Osteocyte (in vitro differentiated cells): ENCODE results near the gene KLHL26. TPM values are rescaled to one million over a fixed set of nuclear protein-coding genes. Genes with fewer than 3 reads are reported as not detected.

Experiments
- DNase-seq: peaks from one replicate; pipeline ENCODE4 v3.0.0; 2021; ENCODE audit warnings: mixed read lengths; ENCODE audit not compliant: unreplicated experiment; ENCODE audit errors: extremely low spot score
- H3K27ac Mint-ChIP-seq: one replicate; pipeline ENCODE4 v1.8.0; 2021; ENCODE audit warnings: mild to moderate bottlenecking, mixed read lengths; ENCODE audit not compliant: unreplicated experiment
- H3K27me3 Mint-ChIP-seq: one replicate; pipeline ENCODE4 v1.8.0; 2021; ENCODE audit warnings: mixed read lengths; ENCODE audit not compliant: unreplicated experiment
- H3K36me3 Mint-ChIP-seq: one replicate; pipeline ENCODE4 v1.8.0; 2021; ENCODE audit warnings: mixed read lengths; ENCODE audit not compliant: unreplicated experiment
- H3K4me1 Mint-ChIP-seq: one replicate; pipeline ENCODE4 v1.8.0; 2021; ENCODE audit warnings: mixed read lengths; ENCODE audit not compliant: unreplicated experiment
- H3K4me3 Mint-ChIP-seq: one replicate; pipeline ENCODE4 v1.8.0; 2021; ENCODE audit warnings: mild to moderate bottlenecking, moderate library complexity, mixed read lengths; ENCODE audit not compliant: unreplicated experiment
- H3K9me3 Mint-ChIP-seq: one replicate; pipeline ENCODE4 v1.8.0; 2021; ENCODE audit warnings: mixed read lengths; ENCODE audit not compliant: unreplicated experiment
- total RNA-seq: library from RNA; stranded (reverse); gene quantifications from 2 replicates; pipeline ENCODE4 v1.2.1, GENCODE V29; 2021
- TF ChIP-seq, protein P1 (sequence below): fragments of 200-600 bp; sonication (generic); IDR thresholded peaks from 2 replicates; pipeline ENCODE4 v1.5.0; 2021; ENCODE audit warnings: antibody characterized with exemption, mild to moderate bottlenecking, moderate library complexity

The KLHL26 gene
- total RNA-seq, 1 donor from 2014 or later: 12.4 TPM

DNA sequence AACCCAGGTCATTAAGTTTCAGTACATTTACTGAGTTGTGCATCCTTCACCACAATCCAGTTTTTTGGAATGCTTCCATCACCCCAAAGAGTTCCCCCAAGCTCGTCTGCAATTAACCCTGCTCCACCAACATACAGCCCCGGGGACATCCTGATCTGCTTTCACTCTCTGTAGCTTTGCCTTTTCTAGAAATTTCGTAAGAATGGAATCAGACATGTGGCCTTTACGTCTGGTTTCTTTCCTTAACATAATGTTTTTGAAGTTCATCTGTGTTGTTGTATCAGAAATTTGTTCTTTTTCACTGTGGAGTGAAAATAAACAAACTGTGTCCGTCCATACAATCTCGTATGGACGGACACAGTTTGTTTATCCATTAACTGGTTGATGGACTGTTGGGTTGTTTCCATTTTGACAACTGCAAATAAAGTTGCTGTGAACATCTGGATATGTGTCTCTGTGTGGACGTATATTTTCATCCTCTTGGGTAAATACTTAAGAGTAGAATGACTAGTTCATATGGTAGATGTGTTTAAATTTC lies 2.9 kb downstream of the KLHL26 start:
- DNase-seq: no peak
- Mint-ChIP-seq H3K4me1 (peaks cover 14% of the 10 kb centered on the region), H3K27me3 (peaks cover under 1% of the 10 kb centered on the region), H3K4me3 (no peak overlapping the region), H3K27ac (no peak overlapping the region), H3K36me3 (no peaks in the 10 kb centered on the region), H3K9me3 (no peaks in the 10 kb centered on the region)
- TF ChIP-seq, protein P1, sequence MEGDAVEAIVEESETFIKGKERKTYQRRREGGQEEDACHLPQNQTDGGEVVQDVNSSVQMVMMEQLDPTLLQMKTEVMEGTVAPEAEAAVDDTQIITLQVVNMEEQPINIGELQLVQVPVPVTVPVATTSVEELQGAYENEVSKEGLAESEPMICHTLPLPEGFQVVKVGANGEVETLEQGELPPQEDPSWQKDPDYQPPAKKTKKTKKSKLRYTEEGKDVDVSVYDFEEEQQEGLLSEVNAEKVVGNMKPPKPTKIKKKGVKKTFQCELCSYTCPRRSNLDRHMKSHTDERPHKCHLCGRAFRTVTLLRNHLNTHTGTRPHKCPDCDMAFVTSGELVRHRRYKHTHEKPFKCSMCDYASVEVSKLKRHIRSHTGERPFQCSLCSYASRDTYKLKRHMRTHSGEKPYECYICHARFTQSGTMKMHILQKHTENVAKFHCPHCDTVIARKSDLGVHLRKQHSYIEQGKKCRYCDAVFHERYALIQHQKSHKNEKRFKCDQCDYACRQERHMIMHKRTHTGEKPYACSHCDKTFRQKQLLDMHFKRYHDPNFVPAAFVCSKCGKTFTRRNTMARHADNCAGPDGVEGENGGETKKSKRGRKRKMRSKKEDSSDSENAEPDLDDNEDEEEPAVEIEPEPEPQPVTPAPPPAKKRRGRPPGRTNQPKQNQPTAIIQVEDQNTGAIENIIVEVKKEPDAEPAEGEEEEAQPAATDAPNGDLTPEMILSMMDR: no peak

GRCh38 chr19:18644196-18645034 lies 7.6 kb downstream of the KLHL26 start:
- no peak for DNase-seq
- Mint-ChIP-seq H3K4me3 (no peak overlapping the region), H3K36me3 (no peaks in the 10 kb centered on the region), H3K27me3 (no peaks in the 10 kb centered on the region), H3K27ac (no peak overlapping the region), H3K9me3 (no peaks in the 10 kb centered on the region), H3K4me1 (peaks cover 25% of the 10 kb centered on the region)
- TF ChIP-seq, protein P1: no peak

- Mint-ChIP-seq H3K9me3 (no peaks in the 10 kb centered on the region), H3K27ac (no peak overlapping the region)
- DNase-seq: no peak
These were observed 8.2 kb downstream of the KLHL26 start for GRCh38 chr19:18645035-18645511.

GRCh38 chr19:18646535-18647370 lies 9.9 kb downstream of the KLHL26 start:
- DNase-seq: no peak
- H3K27me3 Mint-ChIP-seq: no peaks in the 10 kb centered on the region
- TF ChIP-seq, protein P1: no peak
- peaks cover 47% of the 10 kb centered on the region for H3K4me1 Mint-ChIP-seq
- no peak overlapping the region for H3K27ac Mint-ChIP-seq
- H3K4me3 Mint-ChIP-seq: no peak overlapping the region
- no peaks in the 10 kb centered on the region for H3K9me3 Mint-ChIP-seq
- H3K36me3 Mint-ChIP-seq: no peaks in the 10 kb centered on the region

More at GRCh38 chr19:18645035-18645511, 8.2 kb downstream of the KLHL26 start:
- Mint-ChIP-seq H3K36me3 (no peaks in the 10 kb centered on the region), H3K27me3 (no peaks in the 10 kb centered on the region), H3K4me3 (no peak overlapping the region), H3K4me1 (peaks cover 30% of the 10 kb centered on the region)
- TF ChIP-seq, protein P1: no peak
